GM19099 (cell line): Measurements from ENCODE around the gene PAQR8.

Experiments used
- POLR2A ChIP-seq: IDR thresholded peaks from 3 replicates; pipeline ENCODE4 v1.6.1; 2011; ENCODE audit warnings: low read depth; ENCODE audit not compliant: insufficient read length; ENCODE audit errors: extremely low read depth

The PAQR8 gene

GRCh38 chr6:52336919-52337561 is 24.9 kb upstream of the PAQR8 start:
- TF ChIP-seq POLR2A: no peak

GRCh38 chr6:52337633-52338290 is 24.2 kb upstream of the PAQR8 start:
- TF ChIP-seq POLR2A: no peak

- no peak for TF ChIP-seq POLR2A
Measured at GRCh38 chr6:52340603-52340880, 21.4 kb upstream of the PAQR8 start.

GRCh38 chr6:52341561-52342260 is 20.2 kb upstream of the PAQR8 start:
- TF ChIP-seq POLR2A: no peak

- no peak for TF ChIP-seq POLR2A
Measured at GRCh38 chr6:52345311-52345710, 16.6 kb upstream of the PAQR8 start.

GRCh38 chr6:52346503-52346902 is 15.4 kb upstream of the PAQR8 start:
- no peak for TF ChIP-seq POLR2A

- no peak for TF ChIP-seq POLR2A
Measured at GRCh38 chr6:52347818-52348217, 14.1 kb upstream of the PAQR8 start.

GRCh38 chr6:52351879-52352238 is 10.1 kb upstream of the PAQR8 start:
- no peak for TF ChIP-seq POLR2A

- TF ChIP-seq POLR2A: no peak
Measured at GRCh38 chr6:52352239-52353018, 9.5 kb upstream of the PAQR8 start.

GRCh38 chr6:52356017-52356416 is 5.9 kb upstream of the PAQR8 start:
- no peak for TF ChIP-seq POLR2A

- TF ChIP-seq POLR2A: no peak
Measured at GRCh38 chr6:52359403-52359802, 2.5 kb upstream of the PAQR8 start.

- no peak for TF ChIP-seq POLR2A
Measured at GRCh38 chr6:52360028-52360427, 1.9 kb upstream of the PAQR8 start.

GRCh38 chr6:52360601-52361413 is 1.1 kb upstream of the PAQR8 start:
- no peak for TF ChIP-seq POLR2A

- TF ChIP-seq POLR2A: no peak
Measured at GRCh38 chr6:52361414-52361944, 472 bp upstream of the PAQR8 start.
